ENCODE results near the gene TXNRD1.

DNA sequence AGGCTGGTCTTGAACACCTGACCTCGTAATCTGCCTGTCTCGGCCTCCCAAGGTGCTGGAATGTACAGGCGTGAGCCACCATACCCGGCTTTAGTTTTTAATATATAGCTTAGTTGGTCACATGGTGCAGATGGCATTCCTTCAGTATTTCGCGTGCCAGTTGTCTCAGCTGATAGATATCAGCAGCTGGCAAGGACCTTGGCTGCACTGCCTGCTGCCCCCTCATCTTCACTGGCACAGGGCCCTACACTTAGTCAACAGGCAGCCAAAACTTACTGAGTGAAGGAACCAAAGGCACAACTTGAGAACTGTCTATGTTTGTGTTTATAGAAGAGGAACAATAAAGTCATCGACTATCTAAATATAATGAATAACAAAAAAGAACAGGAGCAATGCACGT, 119.0 kb downstream of the TXNRD1 start:
- TF ChIP-seq, protein P1, sequence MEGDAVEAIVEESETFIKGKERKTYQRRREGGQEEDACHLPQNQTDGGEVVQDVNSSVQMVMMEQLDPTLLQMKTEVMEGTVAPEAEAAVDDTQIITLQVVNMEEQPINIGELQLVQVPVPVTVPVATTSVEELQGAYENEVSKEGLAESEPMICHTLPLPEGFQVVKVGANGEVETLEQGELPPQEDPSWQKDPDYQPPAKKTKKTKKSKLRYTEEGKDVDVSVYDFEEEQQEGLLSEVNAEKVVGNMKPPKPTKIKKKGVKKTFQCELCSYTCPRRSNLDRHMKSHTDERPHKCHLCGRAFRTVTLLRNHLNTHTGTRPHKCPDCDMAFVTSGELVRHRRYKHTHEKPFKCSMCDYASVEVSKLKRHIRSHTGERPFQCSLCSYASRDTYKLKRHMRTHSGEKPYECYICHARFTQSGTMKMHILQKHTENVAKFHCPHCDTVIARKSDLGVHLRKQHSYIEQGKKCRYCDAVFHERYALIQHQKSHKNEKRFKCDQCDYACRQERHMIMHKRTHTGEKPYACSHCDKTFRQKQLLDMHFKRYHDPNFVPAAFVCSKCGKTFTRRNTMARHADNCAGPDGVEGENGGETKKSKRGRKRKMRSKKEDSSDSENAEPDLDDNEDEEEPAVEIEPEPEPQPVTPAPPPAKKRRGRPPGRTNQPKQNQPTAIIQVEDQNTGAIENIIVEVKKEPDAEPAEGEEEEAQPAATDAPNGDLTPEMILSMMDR (IDR thresholded peaks at IDR 0.05), result no peak
- no peak for TF ChIP-seq POLR2A (IDR thresholded peaks at IDR 0.05)
